Kidney (tissue), 14 donors: ENCODE data around the gene CPA4. TPM values are rescaled to one million over a fixed set of nuclear protein-coding genes. Genes with fewer than 3 reads are reported as not detected.

ENCODE experiments used
- DNase-seq, 5 donors: peaks; one replicate each; pipeline ENCODE4 v3.0.0-alpha.2; 2013 to 2020
- FAIRE-seq: peaks from 2 replicates; lab custom pipeline; 2012; peaks lifted over from hg19 to GRCh38; lab: Jason Lieb, UNC
- H3K27ac ChIP-seq, 2 donors: one replicate each; pipeline ENCODE4 v1.7.0; 2013; ENCODE audit warnings: low read depth in 2 of 2, low read length in 2 of 2, inconsistent platforms in 1 of 2
- H3K27me3 ChIP-seq: one replicate; pipeline ENCODE4 v1.7.1; 2013; ENCODE audit warnings: low read length, inconsistent platforms; ENCODE audit not compliant: control insufficient read depth, insufficient read depth
- H3K36me3 ChIP-seq, 3 donors: one replicate each; pipeline versions ENCODE4 v1.7.0 to v1.7.1; 2013; ENCODE audit warnings: low read length in 3 of 3, control low read depth in 1 of 3, inconsistent platforms in 1 of 3; ENCODE audit not compliant: insufficient read depth in 3 of 3, control insufficient read depth in 2 of 3
- H3K4me1 ChIP-seq, 3 donors: one replicate each; pipeline versions ENCODE4 v1.7.0 to v1.7.1; 2013; ENCODE audit warnings: low read length in 3 of 3, inconsistent platforms in 1 of 3, low read depth in 1 of 3; ENCODE audit not compliant: control insufficient read depth in 2 of 3, insufficient read depth in 2 of 3
- H3K4me3 ChIP-seq, 3 donors: one replicate each; pipeline versions ENCODE4 v1.7.0 to v1.8.1; 2013; ENCODE audit warnings: low read length in 3 of 3, control low read depth in 1 of 3, inconsistent platforms in 1 of 3
- H3K9ac ChIP-seq, 3 donors: one replicate each; pipeline versions ENCODE4 v1.7.0 to v1.7.1; 2013; ENCODE audit warnings: low read length in 3 of 3, control low read depth in 1 of 3, inconsistent platforms in 1 of 3
- H3K9me3 ChIP-seq, 3 donors: one replicate each; pipeline versions ENCODE4 v1.7.0 to v1.7.1; 2013; ENCODE audit warnings: low read length in 3 of 3, control low read depth in 1 of 3, inconsistent platforms in 1 of 3; ENCODE audit not compliant: control insufficient read depth in 2 of 3, insufficient read depth in 1 of 3
- intact Hi-C: fragments of 100-400 bp; cut with DNase I; formaldehyde crosslinking; loops from one replicate; pipeline ENCODE4 v1.11.1; 2022
- polyA plus RNA-seq: library from polyadenylated mRNA; stranded (reverse); fragments of 350-450 nt; fragmentation: Illumina TruSeq; extraction: RNeasy Lipid Tissue Mini Kit (QIAGEN cat#74804); gene quantifications from one replicate; pipeline ENCODE4 v1.2.3, GENCODE V29; 2014; ENCODE audit warnings: low read depth, low replicate concordance; ENCODE audit not compliant: insufficient read depth
- total RNA-seq: library from RNA; stranded (reverse); fragmentation: NEBNext Ultra II Directional; extraction: Animal tissue kit (Norgen Biotek cat#: 25700); gene quantifications from one replicate; pipeline ENCODE4 v1.2.1, GENCODE V29; 2021
- TF ChIP-seq, protein P1 (sequence below): IDR thresholded peaks from 3 replicates; pipeline ENCODE4 v1.5.1; 2012; ENCODE audit warnings: mild to moderate bottlenecking, moderate library complexity, borderline replicate concordance; ENCODE audit not compliant: insufficient read depth; ENCODE audit errors: extremely low read depth
- donor health status: control.
- donor health status: control.
- donor health status: control.
- donor health status: control.
- donor health status: control.
- donor health status: DM: yes; HTN: yes; CAD: no.
- donor health status: Normal renal cell carcinoma (clear cell type).

The CPA4 gene
- total and polyA plus RNA-seq, 2 donors from 2014 or later, result 1.1 TPM; not detected in 1

DNA sequence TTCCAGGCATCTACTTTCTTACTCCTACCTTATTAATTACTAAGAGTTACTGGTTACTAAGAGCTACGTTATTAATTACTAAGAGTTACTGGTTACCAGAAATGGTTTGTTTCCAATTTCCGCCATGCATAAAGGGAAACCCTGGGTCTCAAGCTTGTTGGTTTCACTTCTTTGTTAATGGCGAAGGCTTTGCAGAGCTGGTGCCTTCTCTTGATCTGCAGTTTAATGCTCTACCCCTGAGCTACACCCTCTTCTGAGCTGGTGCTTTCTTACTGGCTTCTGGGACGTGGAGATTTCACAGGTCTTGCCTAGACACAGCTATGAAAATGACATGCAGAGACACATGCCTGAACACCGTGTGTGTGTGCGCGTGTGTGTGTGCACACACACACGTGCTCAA lies 560 bp downstream of the CPA4 start:
- H3K27me3 ChIP-seq, result no peaks in the 10 kb centered on the region
- no peaks in the 10 kb centered on the region for H3K36me3 ChIP-seq
- FAIRE-seq (no peak), DNase-seq (peak in 1 of 5 donors; percentile 16)
- no peak overlapping the region for H3K27ac ChIP-seq
- intact Hi-C loops, result no loop called here
- no peak overlapping the region for H3K9ac ChIP-seq
- TF ChIP-seq, protein P1, sequence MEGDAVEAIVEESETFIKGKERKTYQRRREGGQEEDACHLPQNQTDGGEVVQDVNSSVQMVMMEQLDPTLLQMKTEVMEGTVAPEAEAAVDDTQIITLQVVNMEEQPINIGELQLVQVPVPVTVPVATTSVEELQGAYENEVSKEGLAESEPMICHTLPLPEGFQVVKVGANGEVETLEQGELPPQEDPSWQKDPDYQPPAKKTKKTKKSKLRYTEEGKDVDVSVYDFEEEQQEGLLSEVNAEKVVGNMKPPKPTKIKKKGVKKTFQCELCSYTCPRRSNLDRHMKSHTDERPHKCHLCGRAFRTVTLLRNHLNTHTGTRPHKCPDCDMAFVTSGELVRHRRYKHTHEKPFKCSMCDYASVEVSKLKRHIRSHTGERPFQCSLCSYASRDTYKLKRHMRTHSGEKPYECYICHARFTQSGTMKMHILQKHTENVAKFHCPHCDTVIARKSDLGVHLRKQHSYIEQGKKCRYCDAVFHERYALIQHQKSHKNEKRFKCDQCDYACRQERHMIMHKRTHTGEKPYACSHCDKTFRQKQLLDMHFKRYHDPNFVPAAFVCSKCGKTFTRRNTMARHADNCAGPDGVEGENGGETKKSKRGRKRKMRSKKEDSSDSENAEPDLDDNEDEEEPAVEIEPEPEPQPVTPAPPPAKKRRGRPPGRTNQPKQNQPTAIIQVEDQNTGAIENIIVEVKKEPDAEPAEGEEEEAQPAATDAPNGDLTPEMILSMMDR, result no peak
- H3K4me3 ChIP-seq, result no peak overlapping the region
- no peaks in the 10 kb centered on the region for H3K9me3 ChIP-seq
- H3K4me1 ChIP-seq, result no peaks in the 10 kb centered on the region

DNA sequence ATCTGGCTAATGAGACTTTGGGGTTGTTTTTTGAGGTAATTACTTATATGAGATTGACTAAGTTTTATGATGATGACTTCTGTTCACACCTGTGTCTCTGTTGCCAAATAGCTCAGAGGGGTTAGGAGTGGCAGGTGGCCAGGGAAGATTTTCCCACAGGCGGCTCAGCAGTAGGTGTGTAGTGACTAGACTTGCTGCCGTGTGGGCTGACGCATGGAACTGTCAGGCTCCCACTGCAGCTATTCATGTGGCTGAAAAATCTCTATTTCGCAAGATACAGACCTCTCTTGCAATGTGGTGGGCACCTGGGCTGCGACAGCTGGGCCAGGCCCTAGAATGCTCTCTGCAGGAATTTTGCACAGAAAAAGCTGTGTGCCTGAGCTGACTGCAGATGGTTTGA lies 1.4 kb downstream of the CPA4 start:
- Histone ChIP-seq H3K9me3 (no peaks in the 10 kb centered on the region), H3K4me1 (no peaks in the 10 kb centered on the region), H3K9ac (no peak overlapping the region), H3K27ac (no peak overlapping the region), H3K36me3 (no peaks in the 10 kb centered on the region), H3K27me3 (no peaks in the 10 kb centered on the region), H3K4me3 (no peak overlapping the region)
- TF ChIP-seq, protein P1, result no peak
- FAIRE-seq (no peak), DNase-seq (no peak)
- intact Hi-C loops, result no loop called here

DNA sequence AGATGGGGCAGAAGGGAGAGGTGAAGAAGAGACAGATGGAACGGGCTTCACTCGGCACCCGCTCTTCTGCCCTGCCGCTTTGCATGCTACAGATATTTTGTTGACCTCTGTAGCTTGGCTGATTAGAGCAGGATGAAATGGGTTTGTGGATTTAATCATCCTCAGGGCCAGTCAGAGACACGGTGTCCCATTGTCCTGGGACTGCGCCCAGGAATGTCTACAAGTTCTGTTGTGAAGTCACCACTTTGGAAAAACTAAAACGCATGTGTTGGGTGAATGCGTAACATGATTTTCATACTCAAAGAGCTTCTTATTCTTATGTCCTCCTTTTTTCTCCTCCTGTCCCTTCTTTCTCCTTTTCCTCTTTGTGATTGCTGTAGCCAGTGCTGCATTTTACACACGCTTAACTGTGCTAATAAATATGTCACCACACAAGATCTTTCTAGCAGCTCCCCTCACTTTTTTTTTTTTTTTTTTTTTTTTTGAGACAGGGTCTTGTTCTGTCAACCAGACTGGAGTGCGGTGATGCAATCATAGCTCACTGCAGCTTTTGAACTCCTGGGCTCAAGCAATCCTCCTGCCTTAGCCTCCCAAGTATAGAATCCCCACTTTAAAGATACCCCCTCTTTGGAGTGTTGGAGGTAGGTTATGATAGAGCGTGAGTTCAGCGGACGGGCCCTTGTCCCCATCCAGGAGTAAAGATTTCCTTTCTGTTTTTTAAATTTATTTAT lies 3.4 kb downstream of the CPA4 start:
- H3K4me1 ChIP-seq, result no peaks in the 10 kb centered on the region
- no peak for FAIRE-seq
- H3K36me3 ChIP-seq, result no peaks in the 10 kb centered on the region
- no peak overlapping the region for H3K9ac ChIP-seq
- TF ChIP-seq, protein P1, result no peak
- no peak for DNase-seq
- no peak overlapping the region for H3K27ac ChIP-seq
- no peak overlapping the region for H3K4me3 ChIP-seq
- no peaks in the 10 kb centered on the region for H3K27me3 ChIP-seq
- intact Hi-C loops, result no loop called here
- no peaks in the 10 kb centered on the region for H3K9me3 ChIP-seq
